ENCODE data around the gene ATP2B3.

GRCh38 chrX:153625271-153626024 is 108.0 kb downstream of the ATP2B3 start:
- no peak for TF ChIP-seq EP300 (IDR thresholded peaks at IDR 0.05)
- TF ChIP-seq, protein P1, sequence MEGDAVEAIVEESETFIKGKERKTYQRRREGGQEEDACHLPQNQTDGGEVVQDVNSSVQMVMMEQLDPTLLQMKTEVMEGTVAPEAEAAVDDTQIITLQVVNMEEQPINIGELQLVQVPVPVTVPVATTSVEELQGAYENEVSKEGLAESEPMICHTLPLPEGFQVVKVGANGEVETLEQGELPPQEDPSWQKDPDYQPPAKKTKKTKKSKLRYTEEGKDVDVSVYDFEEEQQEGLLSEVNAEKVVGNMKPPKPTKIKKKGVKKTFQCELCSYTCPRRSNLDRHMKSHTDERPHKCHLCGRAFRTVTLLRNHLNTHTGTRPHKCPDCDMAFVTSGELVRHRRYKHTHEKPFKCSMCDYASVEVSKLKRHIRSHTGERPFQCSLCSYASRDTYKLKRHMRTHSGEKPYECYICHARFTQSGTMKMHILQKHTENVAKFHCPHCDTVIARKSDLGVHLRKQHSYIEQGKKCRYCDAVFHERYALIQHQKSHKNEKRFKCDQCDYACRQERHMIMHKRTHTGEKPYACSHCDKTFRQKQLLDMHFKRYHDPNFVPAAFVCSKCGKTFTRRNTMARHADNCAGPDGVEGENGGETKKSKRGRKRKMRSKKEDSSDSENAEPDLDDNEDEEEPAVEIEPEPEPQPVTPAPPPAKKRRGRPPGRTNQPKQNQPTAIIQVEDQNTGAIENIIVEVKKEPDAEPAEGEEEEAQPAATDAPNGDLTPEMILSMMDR (IDR thresholded peaks at IDR 0.05) = no peak
- TF ChIP-seq POLR2A (IDR thresholded peaks at IDR 0.05) = no peak
